Hindlimb muscle (tissue), 1 donor: ENCODE results near the gene MCC. TPM values are rescaled to one million over a fixed set of nuclear protein-coding genes. Genes with fewer than 3 reads are reported as not detected.
"Not testable (repeated sequence)": the region's sequence is repeated elsewhere in the genome, so short reads cannot be mapped to it uniquely, and the experiment has no call there.

Experiments
- DNase-seq: peaks from one replicate; pipeline ENCODE4 v3.0.0-alpha.2; 2013
- polyA plus RNA-seq: library from polyadenylated mRNA; unstranded; fragments of 120-200 nt; gene quantifications from one replicate; pipeline ENCODE4 v1.2.1, GENCODE V29; 2013; ENCODE audit not compliant: insufficient read length

The MCC gene
- polyA plus RNA-seq, 1 donor = 17.8 TPM

DNA sequence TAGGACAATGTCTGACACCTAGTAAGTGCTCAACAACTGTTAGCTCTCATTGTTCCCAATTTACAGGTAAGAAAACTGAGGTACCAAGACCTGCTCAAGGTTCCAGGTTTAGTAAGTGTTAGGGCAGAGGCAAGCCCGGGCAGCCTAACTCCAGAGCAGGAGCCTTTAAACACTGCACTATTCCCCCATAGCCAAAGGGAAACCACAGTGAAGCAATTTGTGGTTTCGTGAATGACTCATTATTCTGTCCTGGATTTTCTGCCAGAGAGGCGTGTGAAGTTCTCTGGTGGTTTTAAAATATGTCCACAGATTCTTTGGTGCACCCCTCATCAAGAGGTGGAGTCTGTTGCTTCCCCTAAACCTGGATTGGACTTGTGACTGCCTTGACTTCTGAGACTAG, 1.0 kb upstream of the MCC start:
- no peak for DNase-seq

GRCh38 chr5:113488645-113489184, 462 bp upstream of the MCC start:
- DNase-seq = no peak

GRCh38 chr5:113487416-113487780, 855 bp downstream of the MCC start:
- DNase-seq = no peak

- DNase-seq = no peak
These were observed 8.0 kb downstream of the MCC start for GRCh38 chr5:113480243-113480642.

GRCh38 chr5:113478691-113479090, 9.6 kb downstream of the MCC start:
- DNase-seq = no peak

- DNase-seq = no peak
These were observed 14.0 kb downstream of the MCC start for GRCh38 chr5:113474100-113474728.

GRCh38 chr5:113463032-113463431, 25.2 kb downstream of the MCC start:
- DNase-seq = no peak

- not testable (repeated sequence) for DNase-seq
These were observed 31.1 kb downstream of the MCC start for GRCh38 chr5:113457106-113457505.

- DNase-seq = no peak
These were observed 35.3 kb downstream of the MCC start for GRCh38 chr5:113452941-113453340.

- DNase-seq = no peak
These were observed 36.5 kb downstream of the MCC start for GRCh38 chr5:113451797-113452196.

DNA sequence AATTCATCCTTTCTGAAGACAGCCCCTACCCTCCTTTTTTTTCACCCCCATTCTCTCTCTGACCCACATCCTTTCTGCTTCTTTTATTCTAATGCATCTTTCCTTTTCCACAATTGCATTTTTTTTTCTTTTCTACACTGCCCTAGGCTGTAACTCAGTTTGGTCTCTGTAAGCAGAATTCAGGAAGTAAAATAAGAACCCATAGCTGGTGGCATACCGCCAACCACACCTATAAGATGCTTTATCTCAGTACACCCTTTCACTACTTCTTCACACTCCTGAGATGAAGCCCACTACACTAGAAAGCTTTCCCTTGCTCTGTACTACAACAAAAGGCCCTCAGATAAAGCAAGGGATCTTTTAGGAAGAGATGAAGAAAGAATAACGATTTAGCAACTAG, 37.3 kb downstream of the MCC start:
- DNase-seq = no peak

GRCh38 chr5:113450462-113450861, 37.8 kb downstream of the MCC start:
- DNase-seq = no peak

DNA sequence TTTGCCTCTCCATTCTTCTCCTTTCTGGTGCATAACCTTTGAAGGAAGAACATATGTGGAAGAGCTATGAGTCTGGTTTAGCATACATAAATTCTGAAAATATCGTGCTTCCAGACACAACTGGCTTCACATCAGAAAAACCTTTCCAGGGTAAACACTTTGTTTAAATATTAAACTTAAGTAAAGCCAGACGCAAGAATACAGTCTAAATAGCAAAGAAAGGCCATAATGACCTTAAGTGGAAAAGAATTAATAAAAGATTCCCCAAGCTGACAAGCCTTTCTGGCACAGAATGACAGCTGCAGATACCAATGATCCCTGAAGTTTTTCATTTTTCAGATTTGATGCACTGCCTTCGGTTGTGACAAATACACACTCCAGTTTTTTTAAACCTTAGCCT, 40.0 kb downstream of the MCC start:
- no peak for DNase-seq

- no peak for DNase-seq
These were observed 40.7 kb downstream of the MCC start for GRCh38 chr5:113447498-113448050.

DNA sequence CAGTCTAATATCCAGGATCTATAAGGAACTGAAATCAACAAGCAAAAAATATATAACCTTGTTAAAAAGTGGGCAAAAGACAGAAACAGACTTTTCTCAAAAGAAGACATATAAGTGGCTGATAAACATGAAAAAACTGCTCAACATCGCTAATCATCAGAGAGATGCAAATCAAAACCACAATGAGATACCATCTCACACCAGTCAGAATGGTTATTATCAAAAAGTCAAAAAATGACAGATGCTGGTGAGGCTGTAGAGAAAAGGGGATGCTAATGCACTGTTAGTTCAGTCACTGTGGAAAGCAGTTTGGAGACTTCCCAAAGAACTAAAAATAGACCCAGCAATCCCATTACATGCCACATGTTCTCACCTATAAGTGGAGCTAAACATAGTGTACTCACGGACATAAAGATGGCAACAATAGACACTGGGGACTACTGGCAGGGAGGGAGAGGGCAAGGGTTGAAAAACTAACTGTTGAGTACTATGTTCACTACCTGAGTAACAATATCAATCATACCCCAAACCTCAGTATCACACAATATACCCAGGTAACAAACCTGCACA, 41.8 kb downstream of the MCC start:
- no peak for DNase-seq

DNA sequence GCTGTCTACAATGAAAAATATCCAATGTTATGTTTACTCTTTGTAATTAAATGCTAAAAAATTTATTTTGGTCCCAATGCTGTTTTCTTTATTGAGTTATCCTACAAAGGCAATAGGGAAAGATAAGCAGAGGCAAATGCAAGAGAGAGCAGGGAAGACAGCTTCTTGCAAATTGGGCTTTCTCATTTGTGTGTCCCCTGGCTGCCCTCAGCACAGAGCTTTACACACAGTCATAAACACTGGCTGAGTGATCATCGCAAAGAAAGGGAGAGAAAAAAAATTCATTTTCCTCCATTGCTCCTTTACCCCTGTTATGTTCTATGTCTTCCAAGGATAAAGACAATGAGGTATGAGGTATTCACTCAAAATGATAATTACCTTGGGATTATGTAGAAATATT, 51.1 kb downstream of the MCC start:
- peak; percentile 32 for DNase-seq

GRCh38 chr5:113435575-113435974, 52.7 kb downstream of the MCC start:
- no peak for DNase-seq

DNA sequence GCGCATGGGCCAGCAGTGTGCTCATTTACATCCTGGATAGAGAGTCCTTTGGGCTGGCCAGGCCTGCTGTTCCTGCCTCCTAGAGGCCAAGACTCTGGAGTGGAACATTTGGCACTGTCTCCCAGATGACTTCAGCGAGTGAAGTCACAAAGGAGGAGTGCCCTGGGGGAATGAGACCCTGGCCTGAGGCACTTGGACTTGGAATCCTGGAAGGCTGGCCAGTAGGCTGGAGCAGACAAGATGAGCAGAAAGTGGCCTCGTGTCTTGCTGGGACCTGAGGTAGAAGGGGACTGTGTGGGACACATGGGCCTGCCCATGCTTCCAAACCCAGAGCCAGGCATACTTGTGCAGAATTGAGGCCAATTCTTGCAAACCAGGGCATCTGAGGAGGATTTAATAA, 53.4 kb downstream of the MCC start, which contains the start of gene TSSK1B:
TSSK1B (minus strand) TSS at position 101 of the 400 bp plus-strand sequence. CDS start 150 bp downstream, outside the sequence.
- no peak for DNase-seq

DNA sequence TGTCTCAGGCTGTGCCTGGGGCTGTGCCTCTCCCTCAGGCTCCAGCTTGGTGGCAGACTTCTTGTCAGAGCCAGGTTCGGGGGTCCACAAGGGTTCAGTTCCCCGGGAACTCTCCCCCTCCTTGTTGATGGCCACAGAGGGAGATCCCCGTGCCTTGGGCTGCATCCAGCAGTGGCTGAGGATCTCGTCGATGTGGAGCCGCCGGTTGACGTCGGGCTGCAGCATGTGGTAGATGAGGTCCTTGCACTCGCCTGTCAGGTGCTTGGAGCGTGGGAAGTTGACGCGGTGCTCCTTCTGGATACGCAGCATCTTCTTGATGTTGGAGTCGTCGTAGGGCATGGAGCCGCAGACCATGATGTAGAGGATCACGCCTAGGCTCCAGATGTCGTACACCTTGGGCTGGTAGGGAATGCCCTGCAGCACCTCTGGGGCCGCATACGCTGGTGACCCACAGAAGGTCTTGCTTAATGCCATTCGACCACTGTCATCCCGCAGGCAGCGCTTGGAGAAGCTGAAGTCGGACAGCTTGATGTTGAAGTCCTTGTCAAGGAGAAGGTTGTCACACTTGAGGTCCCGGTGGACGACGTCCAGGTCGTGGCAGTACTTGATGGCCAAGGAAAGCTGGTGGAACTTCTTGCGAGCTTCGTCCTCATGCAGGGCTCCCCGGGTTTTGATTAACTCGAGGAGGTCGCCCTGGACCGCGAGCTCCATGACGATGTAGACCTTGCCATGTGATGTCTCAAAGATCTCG, 54.2 kb downstream of the MCC start:
- no peak for DNase-seq

DNA sequence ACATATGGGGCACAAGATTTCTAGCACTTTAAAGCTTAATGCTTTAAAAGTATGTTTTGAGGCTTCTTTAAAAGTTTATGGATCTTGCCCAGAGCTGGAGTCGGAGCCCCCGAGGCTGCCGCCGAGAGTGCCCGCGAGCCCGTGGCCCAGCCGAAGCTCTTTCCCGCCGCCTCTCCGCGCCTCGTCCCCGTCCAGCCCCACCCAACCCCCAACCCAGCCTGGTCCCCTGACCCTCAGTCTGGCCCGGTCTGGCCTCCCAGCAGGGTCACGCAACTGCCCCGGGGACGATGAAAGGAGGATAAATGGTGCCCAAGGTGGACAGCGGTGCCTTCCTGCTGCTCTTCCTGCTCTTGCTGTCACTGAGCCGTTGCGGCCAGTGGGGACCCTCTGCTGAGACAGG, 55.2 kb downstream of the MCC start:
- DNase-seq = no peak

DNA sequence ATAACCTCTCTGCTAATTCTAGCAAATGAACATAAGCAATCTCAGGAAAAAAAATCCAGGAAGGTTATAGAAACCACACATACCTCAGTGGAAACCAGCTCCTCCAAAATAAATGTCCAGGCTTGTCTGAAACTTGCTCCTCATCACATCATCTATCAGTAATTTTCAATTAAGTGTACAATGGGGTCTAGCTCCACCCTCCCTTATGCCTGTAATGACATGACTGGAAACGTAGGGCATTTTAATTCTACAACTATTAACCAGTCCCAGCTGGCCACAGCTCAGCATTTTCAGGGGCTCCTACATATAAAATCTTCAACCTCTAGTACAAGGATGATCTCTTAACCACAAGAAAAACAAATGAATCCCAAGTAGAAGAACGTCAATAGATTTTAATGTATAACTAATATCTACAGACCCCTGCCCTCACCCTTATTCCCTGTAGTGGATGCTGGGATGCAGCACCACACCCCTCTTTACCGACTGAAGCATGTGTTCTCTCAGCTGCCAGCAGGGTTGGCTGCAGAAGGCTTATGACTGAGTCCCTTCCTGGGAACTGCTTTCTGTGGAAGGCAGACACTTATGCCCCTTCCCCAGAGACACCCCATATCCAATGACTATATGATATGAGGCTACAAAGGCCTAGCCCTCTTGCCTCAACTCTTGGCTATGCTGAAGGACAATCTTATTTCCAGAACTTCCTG, 60.2 kb downstream of the MCC start:
- DNase-seq = no peak

GRCh38 chr5:113425909-113426308, 62.3 kb downstream of the MCC start:
- no peak for DNase-seq

DNA sequence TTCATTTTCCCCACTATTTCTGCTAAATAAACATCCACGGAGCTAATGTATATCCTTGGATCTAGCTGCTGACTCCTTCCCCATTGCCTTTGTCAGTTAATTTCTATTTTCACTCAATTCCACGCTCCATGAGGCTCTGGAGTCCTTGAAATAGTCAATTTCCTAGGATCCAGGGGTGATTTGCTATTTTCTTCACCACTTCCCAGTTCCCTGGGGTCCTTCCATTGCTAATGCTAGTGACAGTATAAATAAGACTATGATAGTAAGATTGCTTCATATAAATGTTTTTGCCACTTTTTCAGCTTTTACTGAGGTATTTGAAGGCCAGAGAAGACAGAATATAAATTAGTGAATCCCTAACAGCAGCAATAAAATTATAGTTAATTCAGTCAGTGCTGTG, 66.6 kb downstream of the MCC start:
- no peak for DNase-seq
